Liver (tissue), 9 donors: ENCODE measurements around the gene CIB4. TPM values are rescaled to one million over a fixed set of nuclear protein-coding genes. Genes with fewer than 3 reads are reported as not detected.

Source experiments
- DNase-seq: peaks from one replicate; pipeline ENCODE4 v3.0.0-alpha.2; 2017; ENCODE audit warnings: low spot score
- H3K27ac ChIP-seq, 2 donors: one replicate each; pipeline ENCODE4 v1.7.0; 2013; ENCODE audit warnings: inconsistent platforms in 2 of 2, low read length in 2 of 2, control low read depth in 1 of 2, low read depth in 1 of 2, mild to moderate bottlenecking in 1 of 2
- H3K27me3 ChIP-seq, 4 donors: one replicate each; pipeline versions ENCODE4 v1.6.1 to v1.7.0; 2013; ENCODE audit warnings: low read length in 3 of 4, inconsistent platforms in 1 of 4, mild to moderate bottlenecking in 1 of 4, moderate library complexity in 1 of 4; ENCODE audit not compliant: control insufficient read depth in 4 of 4, insufficient read depth in 4 of 4
- H3K36me3 ChIP-seq, 4 donors: one replicate each; pipeline versions ENCODE4 v1.6.1 to v1.7.0; 2013; ENCODE audit warnings: low read length in 3 of 4, mild to moderate bottlenecking in 3 of 4, low read depth in 1 of 4, moderate library complexity in 1 of 4; ENCODE audit not compliant: control insufficient read depth in 4 of 4, insufficient read depth in 3 of 4
- H3K4me1 ChIP-seq, 4 donors: one replicate each; pipeline versions ENCODE4 v1.6.1 to v1.7.0; 2013; ENCODE audit warnings: low read length in 3 of 4, mild to moderate bottlenecking in 3 of 4, moderate library complexity in 1 of 4; ENCODE audit not compliant: control insufficient read depth in 4 of 4, insufficient read depth in 4 of 4
- H3K4me3 ChIP-seq, 3 donors: one replicate each; pipeline versions ENCODE4 v1.6.1 to v1.7.0; 2013; ENCODE audit warnings: low read length in 3 of 3, control low read depth in 1 of 3, low read depth in 1 of 3, mild to moderate bottlenecking in 1 of 3
- H3K9ac ChIP-seq, 2 donors: one replicate each; pipeline ENCODE4 v1.7.0; 2013; ENCODE audit warnings: low read length in 2 of 2, mild to moderate bottlenecking in 2 of 2, moderate library complexity in 2 of 2, control low read depth in 1 of 2, low read depth in 1 of 2
- H3K9me3 ChIP-seq, 4 donors: one replicate each; pipeline versions ENCODE4 v1.6.1 to v1.7.0; 2013; ENCODE audit warnings: low read length in 3 of 4; ENCODE audit not compliant: control insufficient read depth in 4 of 4
- EGR1 ChIP-seq, 2 donors: IDR thresholded peaks; 2 replicates each; pipeline ENCODE4 v1.6.1; 2016 to 2018; ENCODE audit warnings: antibody characterized with exemption in 2 of 2, low read depth in 2 of 2
- FOXA1 ChIP-seq: IDR thresholded peaks from 2 replicates; pipeline ENCODE4 v1.6.1; 2016; ENCODE audit warnings: antibody characterized with exemption
- FOXA2 ChIP-seq: IDR thresholded peaks from 2 replicates; pipeline ENCODE4 v1.6.1; 2016; ENCODE audit warnings: antibody characterized with exemption
- GABPA ChIP-seq, 2 donors: IDR thresholded peaks in 1 of 2; conservative IDR thresholded peaks in 1 of 2; 2 replicates each; pipeline ENCODE4 v1.6.1; 2016; ENCODE audit warnings: antibody characterized with exemption in 2 of 2, mild to moderate bottlenecking in 1 of 2, moderate library complexity in 1 of 2
- HNF4A ChIP-seq, 2 donors: conservative IDR thresholded peaks; 2 replicates each; pipeline ENCODE4 v1.6.1; 2016; ENCODE audit warnings: antibody characterized with exemption in 2 of 2, mild to moderate bottlenecking in 2 of 2
- HNF4G ChIP-seq: IDR thresholded peaks from 2 replicates; pipeline ENCODE4 v1.6.1; 2016; ENCODE audit warnings: antibody characterized with exemption
- JUND ChIP-seq, 2 donors: IDR thresholded peaks; 2 replicates each; pipeline ENCODE4 v1.6.1; 2016; ENCODE audit warnings: antibody characterized with exemption in 2 of 2
- NR2F2 ChIP-seq: IDR thresholded peaks from 2 replicates; pipeline ENCODE4 v1.6.1; 2016; ENCODE audit warnings: antibody characterized with exemption
- RAD21 ChIP-seq, 2 donors: IDR thresholded peaks; 2 replicates each; pipeline ENCODE4 v1.6.1; 2016; ENCODE audit warnings: antibody characterized with exemption in 2 of 2, mild to moderate bottlenecking in 2 of 2
- REST ChIP-seq: IDR thresholded peaks from 2 replicates; pipeline ENCODE4 v1.6.1; 2016; ENCODE audit warnings: antibody characterized with exemption, mild to moderate bottlenecking
- RXRA ChIP-seq, 2 donors: IDR thresholded peaks; 2 replicates each; pipeline ENCODE4 v1.6.1; 2017 to 2018; ENCODE audit warnings: antibody characterized with exemption in 2 of 2, mild to moderate bottlenecking in 1 of 2
- SP1 ChIP-seq: IDR thresholded peaks from 2 replicates; pipeline ENCODE4 v1.6.1; 2018; ENCODE audit warnings: antibody characterized with exemption, mild to moderate bottlenecking
- TAF1 ChIP-seq: conservative IDR thresholded peaks from 2 replicates; pipeline ENCODE4 v1.6.1; 2016; ENCODE audit warnings: antibody characterized with exemption, mild to moderate bottlenecking
- YY1 ChIP-seq: IDR thresholded peaks from 2 replicates; pipeline ENCODE4 v1.6.1; 2016; ENCODE audit warnings: antibody characterized with exemption, mild to moderate bottlenecking
- WGBS: extraction: QIAGEN DNeasy Blood & Tissue Kit; methylation state at CpG from one replicate; pipeline ENCODE4 v1.1.7; 2013; 5-methylcytosine and 5-hydroxymethylcytosine counted together
- polyA plus RNA-seq, 2 donors: library from polyadenylated mRNA; stranded (reverse) in 1 of 2; unstranded in 1 of 2; fragments of 200-250 nt in 1 of 2; fragments of >200 nt in 1 of 2; fragmentation: Nextera tagmentation in 1 of 2; extraction: Ambion mirVana in 1 of 2; gene quantifications; one replicate each; pipeline versions ENCODE4 v1.2.1 to v1.2.3, GENCODE V29; 2013 to 2015
- total RNA-seq, 2 donors: library from RNA; depleted of rRNA; stranded (reverse); fragments of >200 nt; gene quantifications; one replicate each; pipeline ENCODE4 v1.2.3, GENCODE V29; 2014
- TF ChIP-seq, protein P1 (sequence below): IDR thresholded peaks from 2 replicates; pipeline ENCODE4 v1.6.1; 2016; ENCODE audit warnings: antibody characterized with exemption
- TF ChIP-seq, protein P2 (sequence below): fragments of 150-350 bp; IDR thresholded peaks from 2 replicates; pipeline ENCODE4 v1.5.1; 2017; ENCODE audit warnings: improper control_type of control experiment, low read depth, low read length; ENCODE audit not compliant: missing input control
- TF ChIP-seq, protein P3 (sequence below): IDR thresholded peaks from 2 replicates; pipeline ENCODE4 v1.6.1; 2016; ENCODE audit warnings: antibody characterized with exemption
- TF ChIP-seq, protein P4 (sequence below): IDR thresholded peaks from 2 replicates; pipeline ENCODE4 v1.6.1; 2016; ENCODE audit warnings: antibody characterized with exemption
- donor health status: healthy.
- donor health status: healthy.
- donor health status: healthy.
- donor health status: healthy.
- donor health status: healthy.

Gene CIB4
- total and polyA plus RNA-seq, 4 donors = not detected

DNA sequence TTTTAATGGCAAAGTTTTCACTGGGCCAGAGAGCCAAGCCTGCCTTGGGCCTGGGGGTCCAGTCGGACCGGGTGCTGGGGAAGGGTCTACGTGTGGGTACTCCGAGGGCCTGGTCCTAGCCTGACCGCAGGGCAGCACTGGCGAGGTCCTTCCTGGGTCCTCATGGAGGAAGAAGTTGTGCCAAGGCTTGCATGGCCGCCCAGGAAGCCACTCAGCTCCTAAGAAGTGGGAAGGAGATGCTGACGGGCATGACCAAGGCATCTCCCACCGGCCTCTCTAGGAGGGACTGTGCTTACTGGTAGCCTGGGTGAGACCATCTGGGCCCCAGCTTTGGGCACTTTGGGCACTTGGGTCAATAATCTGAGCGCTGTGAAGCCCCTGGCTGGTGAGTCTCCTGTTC, 22.6 kb downstream of the CIB4 start:
- no peaks in the 10 kb centered on the region for H3K9me3 ChIP-seq
- no peak overlapping the region for H3K27ac ChIP-seq
- peaks cover 0 to 7% (median 2%) of the 10 kb centered on the region in 4 donors for H3K27me3 ChIP-seq
- DNase-seq = no peak
- TF ChIP-seq SP1 (no peak), HNF4G (no peak), RXRA (IDR thresholded peaks at IDR 0.05) (no peak), HNF4A (conservative IDR thresholded peaks at IDR 0.05) (no peak), EGR1 (IDR thresholded peaks at IDR 0.05; ENCODE audit: low read depth in 2 of 2) (no peak)
- TF ChIP-seq, protein P1, sequence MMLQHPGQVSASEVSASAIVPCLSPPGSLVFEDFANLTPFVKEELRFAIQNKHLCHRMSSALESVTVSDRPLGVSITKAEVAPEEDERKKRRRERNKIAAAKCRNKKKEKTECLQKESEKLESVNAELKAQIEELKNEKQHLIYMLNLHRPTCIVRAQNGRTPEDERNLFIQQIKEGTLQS = no peak
- no peaks in the 10 kb centered on the region for H3K4me1 ChIP-seq
- no peak overlapping the region for H3K4me3 ChIP-seq
- no peak overlapping the region for H3K9ac ChIP-seq
- H3K36me3 ChIP-seq = no peaks in the 10 kb centered on the region
- 88% methylated on average over 10 of the region's 10 CpGs for WGBS

DNA sequence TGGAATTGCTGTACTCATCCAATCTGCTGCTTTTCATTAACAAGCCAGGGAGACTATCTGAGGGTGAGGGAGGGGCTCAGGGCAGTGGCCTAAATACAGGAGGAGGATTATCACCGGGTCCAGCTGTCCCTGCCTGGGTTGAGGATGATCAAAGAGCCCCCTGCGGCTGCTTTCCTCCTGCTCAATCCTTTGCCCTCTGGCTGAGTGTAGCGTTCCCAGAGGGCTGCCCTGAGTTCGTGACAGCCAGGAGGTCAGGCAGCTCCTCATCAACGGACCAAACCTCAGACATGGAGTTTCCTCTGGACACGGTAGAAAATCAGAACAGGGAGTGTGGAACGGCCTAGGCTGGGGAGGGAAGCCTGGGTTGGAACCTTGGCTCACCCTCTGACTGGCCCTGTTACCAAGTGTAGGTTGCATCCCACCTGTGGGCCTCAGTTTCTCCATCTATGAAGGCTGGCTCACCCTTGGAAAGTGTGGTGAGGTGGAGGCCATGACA, 23.5 kb downstream of the CIB4 start:
- no peaks in the 10 kb centered on the region for H3K4me1 ChIP-seq
- H3K27me3 ChIP-seq = peaks cover 0 to 7% (median 3%) of the 10 kb centered on the region in 4 donors
- no peak overlapping the region for H3K27ac ChIP-seq
- no peaks in the 10 kb centered on the region for H3K36me3 ChIP-seq
- no peak overlapping the region for H3K4me3 ChIP-seq
- H3K9ac ChIP-seq = no peak overlapping the region
- WGBS = 61% methylated on average over 7 of the region's 7 CpGs
- no peaks in the 10 kb centered on the region for H3K9me3 ChIP-seq
- DNase-seq = peak; percentile 16
- TF ChIP-seq GABPA (IDR thresholded peaks at IDR 0.05 in 1 of 2, conservative IDR thresholded peaks at IDR 0.05 in 1 of 2) (no peak), HNF4G (no peak), JUND (IDR thresholded peaks at IDR 0.05) (no peak), FOXA1 (no peak), RXRA (IDR thresholded peaks at IDR 0.05) (no peak), TAF1 (no peak), NR2F2 (no peak), REST (no peak), FOXA2 (no peak), YY1 (no peak), RAD21 (IDR thresholded peaks at IDR 0.05) (no peak), EGR1 (IDR thresholded peaks at IDR 0.05; ENCODE audit: low read depth in 2 of 2) (no peak), SP1 (no peak), HNF4A (conservative IDR thresholded peaks at IDR 0.05) (no peak)
- TF ChIP-seq, protein P2, sequence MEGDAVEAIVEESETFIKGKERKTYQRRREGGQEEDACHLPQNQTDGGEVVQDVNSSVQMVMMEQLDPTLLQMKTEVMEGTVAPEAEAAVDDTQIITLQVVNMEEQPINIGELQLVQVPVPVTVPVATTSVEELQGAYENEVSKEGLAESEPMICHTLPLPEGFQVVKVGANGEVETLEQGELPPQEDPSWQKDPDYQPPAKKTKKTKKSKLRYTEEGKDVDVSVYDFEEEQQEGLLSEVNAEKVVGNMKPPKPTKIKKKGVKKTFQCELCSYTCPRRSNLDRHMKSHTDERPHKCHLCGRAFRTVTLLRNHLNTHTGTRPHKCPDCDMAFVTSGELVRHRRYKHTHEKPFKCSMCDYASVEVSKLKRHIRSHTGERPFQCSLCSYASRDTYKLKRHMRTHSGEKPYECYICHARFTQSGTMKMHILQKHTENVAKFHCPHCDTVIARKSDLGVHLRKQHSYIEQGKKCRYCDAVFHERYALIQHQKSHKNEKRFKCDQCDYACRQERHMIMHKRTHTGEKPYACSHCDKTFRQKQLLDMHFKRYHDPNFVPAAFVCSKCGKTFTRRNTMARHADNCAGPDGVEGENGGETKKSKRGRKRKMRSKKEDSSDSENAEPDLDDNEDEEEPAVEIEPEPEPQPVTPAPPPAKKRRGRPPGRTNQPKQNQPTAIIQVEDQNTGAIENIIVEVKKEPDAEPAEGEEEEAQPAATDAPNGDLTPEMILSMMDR = no peak
- TF ChIP-seq, protein P3, sequence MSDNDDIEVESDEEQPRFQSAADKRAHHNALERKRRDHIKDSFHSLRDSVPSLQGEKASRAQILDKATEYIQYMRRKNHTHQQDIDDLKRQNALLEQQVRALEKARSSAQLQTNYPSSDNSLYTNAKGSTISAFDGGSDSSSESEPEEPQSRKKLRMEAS = no peak
- TF ChIP-seq, protein P1 = no peak
- TF ChIP-seq, protein P4, sequence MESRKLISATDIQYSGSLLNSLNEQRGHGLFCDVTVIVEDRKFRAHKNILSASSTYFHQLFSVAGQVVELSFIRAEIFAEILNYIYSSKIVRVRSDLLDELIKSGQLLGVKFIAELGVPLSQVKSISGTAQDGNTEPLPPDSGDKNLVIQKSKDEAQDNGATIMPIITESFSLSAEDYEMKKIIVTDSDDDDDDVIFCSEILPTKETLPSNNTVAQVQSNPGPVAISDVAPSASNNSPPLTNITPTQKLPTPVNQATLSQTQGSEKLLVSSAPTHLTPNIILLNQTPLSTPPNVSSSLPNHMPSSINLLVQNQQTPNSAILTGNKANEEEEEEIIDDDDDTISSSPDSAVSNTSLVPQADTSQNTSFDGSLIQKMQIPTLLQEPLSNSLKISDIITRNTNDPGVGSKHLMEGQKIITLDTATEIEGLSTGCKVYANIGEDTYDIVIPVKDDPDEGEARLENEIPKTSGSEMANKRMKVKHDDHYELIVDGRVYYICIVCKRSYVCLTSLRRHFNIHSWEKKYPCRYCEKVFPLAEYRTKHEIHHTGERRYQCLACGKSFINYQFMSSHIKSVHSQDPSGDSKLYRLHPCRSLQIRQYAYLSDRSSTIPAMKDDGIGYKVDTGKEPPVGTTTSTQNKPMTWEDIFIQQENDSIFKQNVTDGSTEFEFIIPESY = no peak
